Muscle layer of duodenum (tissue), 2 donors: ENCODE data around the gene CKAP5.

Source experiments
- H3K27ac ChIP-seq: one replicate; pipeline ENCODE4 v1.7.0; 2013; ENCODE audit warnings: mild to moderate bottlenecking, low read length
- H3K27me3 ChIP-seq: one replicate; pipeline ENCODE4 v1.7.0; 2013; ENCODE audit warnings: low read depth, mild to moderate bottlenecking, control low read depth, low read length
- H3K36me3 ChIP-seq, 2 donors: one replicate each; pipeline ENCODE4 v1.7.0; 2013; ENCODE audit warnings: low read length in 2 of 2, control low read depth in 1 of 2, mild to moderate bottlenecking in 1 of 2; ENCODE audit not compliant: insufficient read depth in 2 of 2, control insufficient read depth in 1 of 2
- H3K4me1 ChIP-seq, 2 donors: one replicate each; pipeline ENCODE4 v1.7.0; 2013; ENCODE audit warnings: low read length in 2 of 2, mild to moderate bottlenecking in 2 of 2, control low read depth in 1 of 2, moderate library complexity in 1 of 2; ENCODE audit not compliant: insufficient read depth in 2 of 2, control insufficient read depth in 1 of 2
- H3K4me3 ChIP-seq, 2 donors: one replicate each; pipeline ENCODE4 v1.7.0; 2013; ENCODE audit warnings: low read length in 2 of 2, low read depth in 1 of 2, mild to moderate bottlenecking in 1 of 2
- H3K9me3 ChIP-seq, 2 donors: one replicate each; pipeline ENCODE4 v1.7.0; 2013; ENCODE audit warnings: low read length in 2 of 2, control low read depth in 1 of 2, mild to moderate bottlenecking in 1 of 2; ENCODE audit not compliant: control insufficient read depth in 1 of 2
- donor health status: healthy.

Gene CKAP5

DNA sequence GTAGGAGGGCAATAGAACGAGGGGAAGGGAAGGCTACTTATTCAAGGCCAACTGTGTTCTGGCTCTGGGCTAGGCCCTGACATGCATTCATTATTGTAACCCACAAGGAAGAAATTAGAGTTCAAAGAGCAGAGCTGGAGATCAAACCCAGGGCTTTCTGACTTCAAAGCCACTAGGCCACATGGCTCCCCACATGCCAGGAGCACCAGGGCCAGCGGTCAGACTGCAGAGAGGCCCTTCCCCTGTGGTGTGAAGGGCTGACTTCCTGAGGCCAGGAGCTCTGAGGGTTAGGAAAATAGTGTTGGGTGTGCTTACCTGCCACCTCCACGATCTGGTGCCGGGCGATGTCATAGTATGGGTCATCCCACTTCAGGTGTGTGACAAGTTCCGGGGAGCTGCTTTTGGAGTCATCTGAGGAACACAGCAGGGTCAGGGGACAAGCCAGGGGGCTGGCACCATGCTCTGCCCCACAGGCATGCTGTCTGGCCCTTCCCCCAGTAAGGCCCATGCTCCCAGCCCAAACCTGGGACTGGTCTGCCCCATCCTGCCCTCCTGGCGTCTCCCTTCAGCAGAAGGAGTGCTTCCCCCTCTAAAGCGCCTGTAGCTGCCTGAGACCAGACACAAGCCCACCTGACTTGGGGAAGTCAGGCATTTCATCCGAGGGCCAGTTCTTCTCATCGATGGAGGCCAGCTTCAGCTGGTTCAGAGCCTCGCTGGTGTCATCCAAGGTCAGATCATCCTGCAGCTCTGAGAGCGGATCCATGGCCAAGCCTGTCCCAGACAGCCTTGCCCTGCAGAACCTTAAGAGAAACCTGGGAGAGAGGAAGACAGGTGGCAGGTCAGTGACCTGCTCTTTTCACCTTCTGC lies 150.5 kb downstream of the CKAP5 start:
- H3K36me3 ChIP-seq: peaks cover 35 to 38% of the 10 kb centered on the region in 2 donors
- H3K4me3 ChIP-seq: no peak overlapping the region
- no peak overlapping the region for H3K27ac ChIP-seq
- no peaks in the 10 kb centered on the region for H3K9me3 ChIP-seq
- H3K4me1 ChIP-seq: peaks cover 14 to 63% of the 10 kb centered on the region in 2 donors
- no peaks in the 10 kb centered on the region for H3K27me3 ChIP-seq

DNA sequence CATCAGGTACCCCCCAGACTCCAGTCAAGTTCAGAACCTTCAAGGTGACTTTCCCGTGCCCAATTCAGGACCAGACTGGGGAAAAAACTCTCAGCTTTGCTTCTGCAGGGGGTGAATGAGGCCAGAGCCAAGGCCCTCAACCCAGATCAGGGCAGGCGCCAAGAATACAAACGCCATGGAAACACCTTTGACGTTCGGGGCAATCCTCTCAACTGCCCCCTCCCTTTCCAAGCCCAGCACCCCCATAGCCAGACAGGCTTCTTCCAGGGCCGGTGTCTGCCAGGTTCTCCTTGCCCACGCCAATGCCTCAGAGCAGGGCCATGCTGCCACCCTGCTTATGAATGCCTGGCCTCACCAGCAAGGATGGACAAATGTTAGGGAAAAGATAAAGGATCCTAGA lies 151.5 kb downstream of the CKAP5 start:
- Histone ChIP-seq H3K27ac (no peak overlapping the region), H3K4me1 (peaks cover 14 to 57% of the 10 kb centered on the region in 2 donors), H3K4me3 (no peak overlapping the region), H3K36me3 (peaks cover 38 to 42% of the 10 kb centered on the region in 2 donors), H3K9me3 (no peaks in the 10 kb centered on the region), H3K27me3 (no peaks in the 10 kb centered on the region)

DNA sequence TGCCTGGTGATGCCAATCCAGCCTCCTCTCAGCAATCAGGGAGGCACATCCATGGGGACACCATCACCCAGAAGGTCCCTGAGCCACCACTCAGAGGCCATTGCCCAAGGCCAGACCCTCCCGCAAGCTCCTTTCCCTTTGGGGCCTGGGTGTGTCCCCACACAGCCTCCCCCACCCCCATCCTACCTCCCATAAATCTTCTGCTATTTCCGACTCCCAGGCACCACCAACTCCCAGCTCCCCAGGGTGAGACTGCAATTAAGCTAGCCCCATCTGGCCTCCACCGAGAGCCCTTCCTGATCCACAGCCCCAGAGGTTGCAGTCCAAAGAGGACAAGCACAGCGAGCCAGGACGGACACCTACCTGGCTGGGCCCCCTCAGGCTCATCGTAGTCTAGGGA lies 152.0 kb downstream of the CKAP5 start:
- no peaks in the 10 kb centered on the region for H3K9me3 ChIP-seq
- H3K27me3 ChIP-seq: no peaks in the 10 kb centered on the region
- H3K27ac ChIP-seq: no peak overlapping the region
- H3K4me3 ChIP-seq: no peak overlapping the region
- peaks cover 40 to 42% of the 10 kb centered on the region in 2 donors for H3K36me3 ChIP-seq
- H3K4me1 ChIP-seq: peaks cover 12 to 51% of the 10 kb centered on the region in 2 donors

DNA sequence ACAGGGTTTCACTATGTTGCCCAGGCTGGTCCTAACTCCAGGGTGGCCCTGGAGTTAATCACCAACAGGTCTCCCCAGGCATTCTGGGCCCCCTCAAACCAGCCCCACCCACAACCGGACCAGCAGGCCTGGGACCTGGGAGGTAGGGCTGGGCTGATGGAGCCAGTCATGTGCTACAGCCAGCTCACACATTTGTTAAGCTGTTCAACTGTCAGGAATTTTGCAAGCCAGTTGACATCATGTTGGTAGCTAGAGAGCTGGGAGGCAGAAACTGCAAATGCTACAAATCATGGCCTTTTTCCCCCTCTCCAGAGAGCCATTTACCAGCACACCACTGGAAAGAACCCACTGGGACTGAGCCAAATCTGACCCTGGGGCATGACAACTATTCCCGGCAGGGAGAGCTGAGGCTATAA lies 152.5 kb downstream of the CKAP5 start:
- H3K4me3 ChIP-seq: no peak overlapping the region
- H3K4me1 ChIP-seq: peaks cover 7 to 47% of the 10 kb centered on the region in 2 donors
- no peaks in the 10 kb centered on the region for H3K9me3 ChIP-seq
- H3K36me3 ChIP-seq: peaks cover 42% of the 10 kb centered on the region in 2 donors
- no peak overlapping the region for H3K27ac ChIP-seq
- H3K27me3 ChIP-seq: no peaks in the 10 kb centered on the region
